Caco-2 (cell line): ENCODE results near the gene UNC5B. TPM values are rescaled to one million over a fixed set of nuclear protein-coding genes. Genes with fewer than 3 reads are reported as not detected.

Source experiments
- BruUV-seq: library from RNA; stranded (reverse); fragments of 400-500 nt; replicated peaks from 2 replicates; lab custom pipeline; 2021; lab: Mats Ljungman, UMichigan
- CTCF ChIA-PET: fragments of 300-600 bp; sonication (Branson Sonifier 250); formaldehyde crosslinking; loops from one replicate; lab custom pipeline; 2022; ENCODE audit warnings: antibody characterized with exemption; lab: Charles Lee
- POLR2A ChIA-PET: fragments of 300-600 bp; sonication (Branson Sonifier 250); formaldehyde crosslinking; loops from one replicate; lab custom pipeline; 2022; ENCODE audit warnings: antibody characterized with exemption; lab: Charles Lee
- DNase-seq, 2 experiments: peaks; one replicate each; pipeline versions ENCODE4 v3.0.0 to v3.0.0-alpha.2; 2020 to 2022
- H3K27me3 ChIP-seq: replicated peaks from 2 replicates; pipeline ENCODE4 v1.6.0; 2011; ENCODE audit warnings: low read length; ENCODE audit not compliant: control insufficient read depth, insufficient read depth
- H3K36me3 ChIP-seq: 2 replicates; pipeline ENCODE4 v1.5.1; 2011; ENCODE audit warnings: low read length; ENCODE audit not compliant: control insufficient read depth, insufficient read depth
- H3K4me1 ChIP-seq: fragments of 250-450 bp; sonication (Bioruptor Pico); 2 replicates; pipeline ENCODE4 v1.5.1; 2020; ENCODE audit warnings: mild to moderate bottlenecking
- H3K4me3 ChIP-seq: 2 replicates; pipeline ENCODE4 v1.5.1; 2011; ENCODE audit warnings: low read depth, mild to moderate bottlenecking, control low read depth, low read length
- H3K9me3 ChIP-seq: fragments of 250-450 bp; sonication (Bioruptor Pico); 2 replicates; pipeline ENCODE4 v1.5.1; 2020; ENCODE audit warnings: mild to moderate bottlenecking, moderate library complexity
- H3K27ac Mint-ChIP-seq: one replicate; pipeline ENCODE4 v1.8.0; 2022; ENCODE audit warnings: mixed read lengths; ENCODE audit not compliant: unreplicated experiment
- H3K27me3 Mint-ChIP-seq: one replicate; pipeline ENCODE4 v1.8.0; 2022; ENCODE audit warnings: mixed read lengths; ENCODE audit not compliant: insufficient read depth, unreplicated experiment
- H3K36me3 Mint-ChIP-seq: one replicate; pipeline ENCODE4 v1.8.0; 2022; ENCODE audit warnings: mild to moderate bottlenecking, mixed read lengths; ENCODE audit not compliant: insufficient read depth, unreplicated experiment
- H3K4me1 Mint-ChIP-seq: one replicate; pipeline ENCODE4 v1.8.0; 2022; ENCODE audit warnings: low read depth, mixed read lengths; ENCODE audit not compliant: unreplicated experiment
- H3K4me3 Mint-ChIP-seq: one replicate; pipeline ENCODE4 v1.8.0; 2022; ENCODE audit warnings: mild to moderate bottlenecking, moderate library complexity, mixed read lengths; ENCODE audit not compliant: unreplicated experiment
- H3K9me3 Mint-ChIP-seq: one replicate; pipeline ENCODE4 v1.8.0; 2022; ENCODE audit warnings: mixed read lengths; ENCODE audit not compliant: unreplicated experiment
- CTCF ChIP-seq, 2 experiments: fragments of 200-600 bp in 1 of 2; IDR thresholded peaks; 1 replicate in 1 of 2; 2 replicates in 1 of 2; pipeline versions ENCODE4 v1.5.1 to v1.8.0; 2011 to 2022; ENCODE audit warnings: antibody characterized with exemption in 1 of 2, control low read depth in 1 of 2, inconsistent platforms in 1 of 2, low read depth in 1 of 2, low read length in 1 of 2, mild to moderate bottlenecking in 1 of 2, moderate library complexity in 1 of 2; ENCODE audit not compliant: insufficient read depth in 1 of 2, severe bottlenecking in 1 of 2, unreplicated experiment in 1 of 2
- intact Hi-C: fragments of 100-400 bp; cut with micrococcal nuclease; formaldehyde crosslinking; loops from one replicate; pipeline ENCODE4 v1.10.0; 2022; ENCODE audit not compliant: unreplicated experiment
- total RNA-seq: library from RNA; stranded (reverse); gene quantifications from 2 replicates; pipeline ENCODE4 v1.2.3, GENCODE V29; 2022

Gene UNC5B
- total RNA-seq, 1 experiment from 2014 or later, result 22.4 TPM

GRCh38 chr10:71236286-71236685, 23.9 kb downstream of the UNC5B start:
- no peaks in the 10 kb centered on the region for H3K9me3 ChIP-seq
- no TSS peak for BruUV-seq
- CTCF ChIA-PET, result interaction anchor here (0.5 to 1.5 kb wide), 4 partner anchors 10 to 609 kb away, joined by 3 to 7 read pairs (median 3); partner anchors contain the start of gene UNC5B
- POLR2A ChIA-PET, result no interaction called here
- H3K27ac Mint-ChIP-seq, result no peak overlapping the region
- DNase-seq, result no peak
- no peaks in the 10 kb centered on the region for H3K27me3 ChIP-seq
- peaks cover 31% of the 10 kb centered on the region for H3K4me1 Mint-ChIP-seq
- no peak for TF ChIP-seq CTCF (IDR thresholded peaks at IDR 0.05; ENCODE audit: insufficient read depth in 1 of 2, low read depth in 1 of 2, low read length in 1 of 2, severe bottlenecking in 1 of 2, unreplicated experiment in 1 of 2)
- H3K36me3 Mint-ChIP-seq, result no peaks in the 10 kb centered on the region
- no peak overlapping the region for H3K4me3 ChIP-seq
- H3K27me3 Mint-ChIP-seq, result no peaks in the 10 kb centered on the region
- H3K36me3 ChIP-seq, result no peaks in the 10 kb centered on the region
- H3K4me1 ChIP-seq, result peaks cover 38% of the 10 kb centered on the region
- intact Hi-C loops, result no loop called here
- H3K9me3 Mint-ChIP-seq, result no peaks in the 10 kb centered on the region
- H3K4me3 Mint-ChIP-seq, result no peak overlapping the region

GRCh38 chr10:71236822-71237682, 24.7 kb downstream of the UNC5B start:
- H3K4me3 Mint-ChIP-seq, result no peak overlapping the region
- H3K27ac Mint-ChIP-seq, result no peak overlapping the region

More at GRCh38 chr10:71236822-71237682, 24.7 kb downstream of the UNC5B start:
- no peak for DNase-seq
- Histone ChIP-seq H3K9me3 (no peaks in the 10 kb centered on the region), H3K27me3 (no peaks in the 10 kb centered on the region), H3K4me1 (peaks cover 38% of the 10 kb centered on the region), H3K4me3 (no peak overlapping the region), H3K36me3 (no peaks in the 10 kb centered on the region)
- H3K27me3 Mint-ChIP-seq, result no peaks in the 10 kb centered on the region
- CTCF ChIA-PET, result interaction anchor here (0.5 to 1.7 kb wide), 5 partner anchors 10 to 610 kb away, joined by 3 to 8 read pairs (median 3); no protein-coding TSS in a partner anchor
- BruUV-seq, result no TSS peak
- peaks cover 31% of the 10 kb centered on the region for H3K4me1 Mint-ChIP-seq
- intact Hi-C loops, result no loop called here
- POLR2A ChIA-PET, result no interaction called here
- no peaks in the 10 kb centered on the region for H3K9me3 Mint-ChIP-seq
- no peaks in the 10 kb centered on the region for H3K36me3 Mint-ChIP-seq
- TF ChIP-seq CTCF (IDR thresholded peaks at IDR 0.05; ENCODE audit: insufficient read depth in 1 of 2, low read depth in 1 of 2, low read length in 1 of 2, severe bottlenecking in 1 of 2, unreplicated experiment in 1 of 2), result no peak
